ENCODE measurements around the gene CEP112.

Gene CEP112

DNA sequence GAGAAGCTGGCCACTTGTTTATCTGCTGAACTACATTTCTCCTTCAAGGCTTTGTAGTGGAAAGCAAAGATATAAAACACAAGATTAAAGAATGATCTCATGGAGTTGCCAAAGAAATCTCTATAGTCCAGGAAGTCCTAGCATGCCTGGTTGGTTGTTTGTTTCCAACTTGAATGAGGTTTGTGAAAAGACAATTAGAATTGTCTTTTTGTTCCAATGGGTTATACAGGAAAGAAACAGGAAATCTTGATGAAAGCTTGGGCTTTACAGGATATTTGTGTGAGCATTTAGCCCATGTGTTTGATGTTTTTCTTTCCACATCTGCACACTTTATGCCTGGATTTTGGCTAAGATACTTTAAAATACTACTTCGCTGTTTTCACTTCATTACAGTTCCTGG, 273.4 kb downstream of the CEP112 start:
- DNase-seq = no peak

DNA sequence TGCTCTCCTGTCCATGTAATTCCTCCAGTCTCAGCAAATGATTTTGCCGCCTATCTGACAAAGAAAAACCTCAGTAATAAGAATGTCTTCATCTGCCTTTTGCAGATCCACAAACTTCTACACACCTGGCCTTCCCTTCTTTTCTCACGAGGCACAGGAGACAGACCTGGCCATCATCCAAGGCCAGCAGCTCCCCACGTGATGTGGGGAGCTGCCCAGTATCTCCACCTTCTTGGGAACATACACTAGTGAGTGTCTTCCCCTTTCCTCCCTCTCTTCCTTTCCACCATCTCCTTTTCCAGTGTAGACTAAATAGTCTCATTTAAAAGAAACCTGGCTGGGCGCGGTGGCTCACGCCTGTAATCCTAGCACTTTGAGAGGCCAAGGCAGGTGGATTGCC, 274.4 kb downstream of the CEP112 start:
- DNase-seq = no peak

DNA sequence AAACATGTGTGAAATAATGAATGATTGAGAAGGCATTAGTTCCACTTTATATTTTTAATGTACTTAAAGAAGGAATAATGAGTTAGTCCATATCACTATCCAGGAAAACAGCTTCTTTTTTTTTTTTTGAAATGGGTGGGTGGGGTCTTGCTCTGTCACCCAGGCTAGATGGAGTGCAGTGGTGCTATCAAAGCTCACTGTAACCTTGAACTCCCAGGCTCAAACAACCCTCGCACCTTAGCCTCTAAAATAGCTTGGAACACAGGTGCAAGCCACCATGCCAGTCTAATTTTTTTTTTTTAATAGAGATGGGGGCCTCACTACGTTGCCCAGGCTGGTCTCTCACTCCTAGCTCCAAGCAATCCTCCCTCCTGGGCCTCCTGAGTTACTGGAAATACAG, 275.5 kb downstream of the CEP112 start:
- no peak for DNase-seq

- DNase-seq = no peak
Observed at GRCh38 chr17:65914784-65915342, 277.1 kb downstream of the CEP112 start.

- DNase-seq = no peak
Observed at GRCh38 chr17:65913326-65913850, 278.5 kb downstream of the CEP112 start.

DNA sequence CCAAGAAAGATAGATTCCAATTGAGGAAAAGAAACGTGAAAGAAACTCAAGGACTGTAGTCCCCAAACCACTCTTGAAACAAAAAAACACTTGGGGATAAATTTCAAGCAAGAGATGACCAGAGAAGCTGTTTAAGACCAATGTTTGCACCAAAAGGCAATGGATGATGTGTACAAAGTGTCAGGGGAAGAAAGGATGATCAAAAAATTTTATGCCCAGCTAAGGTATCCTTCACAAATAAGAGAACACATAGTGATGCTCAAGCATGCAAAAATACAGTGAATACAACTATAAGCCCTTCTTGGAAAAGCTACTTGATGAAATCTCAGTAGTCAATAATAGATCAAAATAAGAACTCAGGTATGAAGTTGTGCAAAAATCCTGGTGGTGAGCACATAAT, 281.1 kb downstream of the CEP112 start:
- no peak for DNase-seq

GRCh38 chr17:65902831-65903522, 289.0 kb downstream of the CEP112 start:
- no peak for DNase-seq

GRCh38 chr17:65902155-65902554, 289.8 kb downstream of the CEP112 start:
- DNase-seq = no peak

DNA sequence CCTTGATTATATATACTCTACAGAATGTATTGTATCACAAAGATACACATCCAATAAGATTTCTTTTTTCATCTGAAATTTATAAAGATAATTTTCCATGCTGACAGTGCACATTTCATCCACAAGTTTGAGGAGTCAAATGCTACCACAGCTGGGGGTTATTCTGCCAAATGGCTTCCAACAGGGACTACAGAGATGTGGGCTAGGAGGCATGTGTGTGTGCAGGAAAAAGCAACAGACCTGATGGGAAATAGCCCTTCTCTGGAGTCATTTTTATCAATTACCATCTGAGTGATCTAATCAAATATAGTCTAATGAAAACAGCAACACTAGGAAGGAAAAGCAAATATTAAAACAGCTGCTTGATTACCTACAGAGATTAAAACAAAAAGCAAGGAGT, 290.5 kb downstream of the CEP112 start:
- no peak for DNase-seq

DNA sequence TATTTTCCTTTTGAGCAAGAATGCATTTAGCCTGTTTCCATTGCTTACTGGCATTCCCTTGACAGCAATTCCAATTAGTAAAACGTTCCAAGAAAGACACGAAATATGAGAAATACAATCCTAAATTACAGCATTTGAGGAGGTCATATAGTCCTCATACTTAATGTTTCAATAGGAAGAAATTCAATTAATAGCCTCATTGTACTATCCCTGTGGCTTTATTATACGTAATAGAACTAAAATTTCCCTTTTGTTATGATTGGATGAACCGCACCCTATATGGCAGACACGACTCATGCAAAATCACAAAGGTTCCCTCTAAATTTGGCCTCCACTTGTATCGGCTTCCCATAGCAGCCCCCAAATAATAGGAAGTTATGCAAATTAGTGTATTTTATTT, 291.7 kb downstream of the CEP112 start:
- no peak for DNase-seq

- no peak for DNase-seq
Observed at GRCh38 chr17:65898651-65899050, 293.3 kb downstream of the CEP112 start.

GRCh38 chr17:65896889-65897288, 295.0 kb downstream of the CEP112 start:
- DNase-seq = no peak

DNA sequence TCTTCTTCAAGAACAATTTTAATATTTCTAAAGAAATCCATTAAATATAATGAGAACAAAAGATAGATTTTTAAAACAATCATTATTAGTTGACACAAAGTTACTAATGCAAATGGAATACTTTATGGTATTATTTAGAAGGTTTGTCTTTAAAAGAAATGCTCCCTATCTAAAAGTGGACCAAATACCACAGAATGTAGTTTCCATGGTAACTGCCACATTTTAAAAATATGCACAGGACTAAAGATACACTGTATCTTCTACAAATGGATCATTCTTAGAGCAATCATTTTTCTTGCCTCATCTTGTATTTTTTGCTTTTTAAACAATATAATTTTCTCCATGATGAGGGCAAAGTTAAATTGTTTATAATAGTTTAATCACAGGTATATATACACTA, 296.0 kb downstream of the CEP112 start:
- no peak for DNase-seq

DNA sequence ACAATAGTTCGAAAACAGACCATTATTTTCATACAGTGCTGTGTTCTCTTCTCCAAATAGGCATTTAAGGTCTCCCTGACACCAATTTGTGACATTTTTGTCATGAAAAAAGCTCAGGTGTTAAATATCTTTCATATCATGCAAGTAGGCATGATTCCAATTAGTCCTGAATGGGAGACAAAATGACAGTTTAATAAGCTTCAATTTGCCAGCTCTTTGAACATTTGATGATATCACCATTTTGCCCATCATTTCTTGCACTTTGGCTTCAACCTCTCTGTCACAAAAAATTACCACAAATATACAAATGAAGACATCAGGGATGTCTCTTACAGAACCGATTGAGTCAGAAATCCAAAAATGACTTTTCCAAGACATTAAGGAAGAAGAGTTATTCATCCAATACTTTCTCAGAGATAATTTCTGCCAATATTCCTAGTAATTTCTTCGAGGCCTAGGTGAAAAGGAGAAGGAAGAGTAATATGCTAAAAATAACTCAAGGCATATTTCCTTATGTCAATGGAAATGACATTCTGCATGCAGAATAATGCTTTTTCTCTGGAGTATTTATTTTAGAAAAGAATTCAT, 298.1 kb downstream of the CEP112 start:
- DNase-seq = no peak

- no peak for DNase-seq
Observed at GRCh38 chr17:65892912-65893377, 299.0 kb downstream of the CEP112 start.

DNA sequence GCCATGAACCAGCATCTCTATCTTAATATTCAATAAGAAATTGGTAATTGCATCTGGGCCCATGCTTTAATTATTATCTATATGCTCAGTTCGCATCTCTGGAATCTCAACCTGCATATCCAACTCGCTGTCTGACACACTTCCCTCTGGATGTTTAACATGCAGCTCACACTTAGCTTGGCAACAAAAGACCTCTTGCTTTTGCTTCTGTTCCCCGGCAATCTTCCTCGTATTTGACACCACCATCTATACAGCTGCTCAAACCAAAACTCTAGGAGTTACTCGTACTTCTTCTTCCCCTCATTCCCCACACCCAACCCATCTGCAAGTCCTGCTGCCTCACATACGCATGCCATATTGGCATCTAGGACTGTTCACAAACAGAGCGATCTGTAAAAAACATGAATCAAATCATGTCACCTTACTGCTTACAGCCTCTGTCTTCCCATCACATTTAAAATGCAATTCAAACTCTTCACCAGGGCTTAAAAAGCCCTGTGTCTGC, 300.6 kb downstream of the CEP112 start:
- no peak for DNase-seq

DNA sequence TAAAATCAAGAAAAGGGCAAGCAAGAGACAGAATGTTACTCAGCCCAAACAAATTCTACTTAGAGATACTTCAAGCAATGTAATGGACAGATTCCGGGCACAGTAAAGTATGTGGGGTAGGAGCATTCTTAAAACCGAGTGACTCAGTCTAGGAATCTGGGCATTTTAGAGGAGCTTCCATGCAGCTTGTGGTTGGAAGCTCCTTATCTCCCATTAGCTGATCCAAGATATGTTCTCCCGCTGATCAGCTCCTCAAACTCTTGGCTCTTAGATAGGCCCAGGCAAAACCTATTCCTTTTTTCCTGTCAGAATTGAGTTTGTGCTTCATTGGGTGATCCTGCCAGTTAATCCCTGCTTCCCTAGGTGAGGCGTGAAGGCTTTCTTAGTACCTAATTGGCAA, 303.3 kb downstream of the CEP112 start:
- no peak for DNase-seq

DNA sequence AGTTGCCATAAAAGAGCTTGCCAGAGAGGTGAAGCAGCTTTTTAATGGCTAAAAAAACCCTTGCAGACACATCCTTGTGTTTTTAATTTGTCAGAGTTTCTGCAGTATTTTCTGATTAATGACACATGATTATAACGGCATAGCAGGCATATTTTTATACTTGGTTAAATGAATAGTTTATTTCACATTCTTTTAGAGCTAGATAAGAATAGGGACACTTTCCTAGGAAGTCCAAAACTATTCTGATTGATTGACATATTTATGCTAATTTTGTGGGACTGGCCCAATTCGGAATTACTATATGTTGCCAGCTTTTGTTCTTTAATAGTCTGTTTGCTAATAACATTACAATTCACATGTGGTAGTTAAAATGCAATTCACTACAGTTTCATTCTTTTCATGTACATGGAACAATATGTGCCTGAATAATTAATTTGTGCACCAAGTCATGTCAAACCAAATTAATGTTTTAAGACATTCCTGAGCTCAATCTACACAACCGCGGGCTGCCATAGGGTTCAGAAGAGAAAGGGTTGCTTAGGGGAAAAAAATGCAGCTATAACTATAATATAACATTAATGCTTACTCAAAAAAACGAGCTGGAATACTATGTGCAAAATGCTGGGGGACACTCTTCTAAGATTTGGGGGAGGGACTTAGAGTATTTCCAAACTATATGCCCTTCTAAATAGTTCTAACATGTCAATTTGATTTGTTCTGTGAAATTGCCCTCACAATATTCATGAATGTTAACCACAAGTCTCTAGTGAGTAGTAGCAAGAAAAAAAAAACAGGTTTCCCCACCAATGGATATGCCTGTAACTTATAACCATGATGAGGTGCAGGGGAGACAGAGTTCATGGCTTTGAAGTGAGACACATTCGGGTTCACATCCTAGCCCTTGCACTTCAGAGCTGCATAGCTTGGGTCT, 305.4 kb downstream of the CEP112 start:
- DNase-seq = no peak

DNA sequence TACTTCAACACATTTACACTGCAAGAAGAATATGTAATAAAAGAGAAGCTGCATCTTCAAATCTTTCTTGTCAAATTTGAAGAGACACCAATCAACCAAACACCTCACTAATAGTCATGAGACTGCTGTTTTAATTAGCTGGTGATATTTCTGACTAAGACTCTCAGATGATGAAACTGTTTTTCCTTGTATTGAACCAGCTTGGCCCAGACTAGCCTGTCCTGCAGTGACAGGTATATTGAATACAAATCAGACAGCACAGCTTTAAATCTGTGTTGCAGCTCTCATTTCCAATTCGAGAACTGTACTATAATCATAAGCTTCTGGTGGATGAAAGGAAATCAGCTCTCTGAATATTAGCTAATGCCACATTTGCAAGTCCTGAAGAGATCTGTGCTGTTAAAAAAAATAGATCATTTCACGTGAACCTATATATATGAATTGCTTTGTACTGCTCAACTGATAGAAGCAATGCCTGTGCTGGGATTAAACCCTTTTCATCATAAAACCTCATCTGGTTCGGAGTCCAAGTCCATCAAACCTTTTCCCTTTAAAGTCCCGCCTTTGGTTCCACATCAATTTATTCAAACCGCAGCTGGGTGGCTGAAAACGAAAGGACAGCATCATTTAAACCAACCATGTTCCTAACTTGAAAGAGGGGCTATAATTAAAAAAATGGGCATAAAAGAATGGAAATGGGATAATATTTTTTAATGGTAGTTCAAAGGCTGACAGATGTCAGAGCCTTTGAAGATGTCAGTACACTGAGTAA, 306.2 kb downstream of the CEP112 start:
- DNase-seq = no peak

- DNase-seq = no peak
Observed at GRCh38 chr17:65876985-65877384, 314.9 kb downstream of the CEP112 start.

DNA sequence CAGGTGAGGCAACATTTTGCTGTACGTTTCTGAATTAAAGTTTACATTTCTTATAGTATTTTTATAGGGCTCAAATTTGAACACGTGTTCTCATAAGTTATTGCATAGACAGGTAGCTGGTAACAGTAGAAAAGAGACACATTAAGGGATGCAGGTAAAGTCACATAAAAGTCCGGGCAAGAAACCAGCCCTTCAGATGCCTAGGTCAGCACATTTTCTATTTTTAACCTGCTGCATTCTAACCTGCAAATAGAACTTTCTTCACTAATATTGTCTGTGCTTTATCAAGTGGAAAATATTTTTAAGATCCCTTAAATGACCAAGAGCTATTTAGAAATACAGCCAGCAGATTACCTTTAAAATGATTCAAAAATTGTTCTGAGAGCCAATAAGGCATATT, 323.1 kb downstream of the CEP112 start:
- DNase-seq = no peak

GRCh38 chr17:65867014-65867413, 324.9 kb downstream of the CEP112 start:
- no peak for DNase-seq
